AG10803 (cell line): ENCODE results near the gene VEPH1.
A peak's percentile ranks its signal among the peaks of the same experiment; 100 is the strongest.

ENCODE experiments used
- DNase-seq: peaks from one replicate; pipeline ENCODE4 v3.0.0; 2010; ENCODE audit warnings: low read depth
- H3K4me3 ChIP-seq: 2 replicates; pipeline ENCODE4 v1.5.1; 2011; ENCODE audit warnings: mild to moderate bottlenecking, low read length, control low read depth
- TF ChIP-seq, protein P1 (sequence below): conservative IDR thresholded peaks from 2 replicates; pipeline ENCODE4 v1.5.1; 2011; ENCODE audit warnings: mild to moderate bottlenecking, low read length, control low read depth, inconsistent platforms

VEPH1 gene

DNA sequence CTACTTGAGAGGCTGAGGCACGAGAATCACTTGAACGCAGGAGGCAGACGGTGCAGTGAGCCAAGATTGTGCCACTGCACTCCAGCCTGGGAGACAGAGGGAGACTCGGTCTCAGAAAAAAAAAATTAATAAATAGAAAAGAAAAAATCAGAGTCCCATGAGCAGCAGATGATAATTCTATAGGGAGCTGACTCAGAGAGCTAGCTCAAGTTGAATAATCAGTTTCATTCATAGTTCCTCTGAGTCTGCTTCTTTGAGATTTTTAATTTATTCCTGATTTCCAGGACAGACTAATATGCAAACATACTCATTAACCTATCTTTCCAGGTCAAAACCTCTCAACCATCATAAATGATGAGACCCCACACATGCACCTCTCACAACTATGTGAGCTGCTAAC, 121.6 kb downstream of the VEPH1 start:
- TF ChIP-seq, protein P1, sequence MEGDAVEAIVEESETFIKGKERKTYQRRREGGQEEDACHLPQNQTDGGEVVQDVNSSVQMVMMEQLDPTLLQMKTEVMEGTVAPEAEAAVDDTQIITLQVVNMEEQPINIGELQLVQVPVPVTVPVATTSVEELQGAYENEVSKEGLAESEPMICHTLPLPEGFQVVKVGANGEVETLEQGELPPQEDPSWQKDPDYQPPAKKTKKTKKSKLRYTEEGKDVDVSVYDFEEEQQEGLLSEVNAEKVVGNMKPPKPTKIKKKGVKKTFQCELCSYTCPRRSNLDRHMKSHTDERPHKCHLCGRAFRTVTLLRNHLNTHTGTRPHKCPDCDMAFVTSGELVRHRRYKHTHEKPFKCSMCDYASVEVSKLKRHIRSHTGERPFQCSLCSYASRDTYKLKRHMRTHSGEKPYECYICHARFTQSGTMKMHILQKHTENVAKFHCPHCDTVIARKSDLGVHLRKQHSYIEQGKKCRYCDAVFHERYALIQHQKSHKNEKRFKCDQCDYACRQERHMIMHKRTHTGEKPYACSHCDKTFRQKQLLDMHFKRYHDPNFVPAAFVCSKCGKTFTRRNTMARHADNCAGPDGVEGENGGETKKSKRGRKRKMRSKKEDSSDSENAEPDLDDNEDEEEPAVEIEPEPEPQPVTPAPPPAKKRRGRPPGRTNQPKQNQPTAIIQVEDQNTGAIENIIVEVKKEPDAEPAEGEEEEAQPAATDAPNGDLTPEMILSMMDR = no peak
- H3K4me3 ChIP-seq = no peak overlapping the region
- DNase-seq = no peak

DNA sequence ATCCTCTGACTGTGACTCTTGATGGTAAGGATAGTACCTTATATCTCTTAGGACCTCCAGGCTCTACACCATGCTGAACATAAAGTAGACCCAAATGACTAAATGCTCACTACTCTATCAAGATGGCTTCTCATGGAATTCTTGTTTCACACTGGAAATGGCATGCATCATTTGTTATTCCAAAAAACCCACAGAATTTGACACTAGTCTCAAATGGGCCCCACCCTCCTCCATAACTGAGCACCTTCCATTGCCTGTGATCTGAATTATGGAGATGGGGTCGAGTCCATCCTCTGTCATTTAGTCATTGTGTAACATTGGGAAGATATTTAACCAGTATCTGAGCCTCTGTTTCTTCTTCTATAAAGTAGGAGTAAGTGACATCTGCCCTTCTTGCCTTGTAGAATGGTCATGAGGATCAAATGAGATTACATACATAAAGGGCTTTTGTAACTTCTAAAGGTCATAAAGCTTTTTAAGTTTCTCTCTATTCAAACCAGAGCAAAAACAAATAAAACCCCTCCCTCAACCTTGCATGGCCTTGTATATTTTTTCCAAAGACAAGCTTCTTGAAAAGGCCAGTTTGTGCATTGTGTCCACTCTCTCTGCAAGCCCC, 123.6 kb downstream of the VEPH1 start:
- DNase-seq = no peak
- TF ChIP-seq, protein P1 = no peak
- no peak overlapping the region for H3K4me3 ChIP-seq

DNA sequence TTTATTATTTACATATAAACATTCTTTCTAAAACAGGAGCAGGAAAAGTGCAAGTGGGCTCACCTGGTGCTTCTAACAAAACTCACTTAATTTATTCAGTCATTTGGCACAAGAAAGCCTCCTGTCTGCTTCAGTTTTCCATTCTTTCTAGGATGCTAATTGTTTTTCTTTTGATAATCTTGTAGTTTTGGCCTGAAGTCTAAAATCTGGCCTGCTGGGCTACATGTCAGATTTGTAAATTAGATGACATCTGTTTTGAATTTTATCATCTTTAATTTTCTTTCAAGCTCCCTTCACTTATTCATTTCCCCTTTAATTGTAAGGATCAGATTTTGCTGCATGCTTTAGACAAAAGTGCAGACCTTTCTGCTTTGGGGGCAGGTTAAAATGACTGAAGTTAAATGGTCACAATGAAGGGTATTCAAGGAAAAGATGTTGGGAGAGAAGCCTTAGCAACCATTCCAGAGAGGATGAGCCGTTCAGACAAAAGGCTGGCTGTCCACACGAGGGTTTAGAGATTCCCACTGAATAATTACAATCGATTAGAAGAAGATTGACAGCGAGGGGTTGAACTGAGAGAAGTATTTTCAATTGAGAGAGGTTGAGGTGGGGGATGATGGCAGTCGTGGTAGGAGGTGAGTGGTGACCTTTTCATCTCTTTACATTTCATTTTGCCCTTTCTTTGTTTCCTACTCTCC, 126.5 kb downstream of the VEPH1 start:
- H3K4me3 ChIP-seq = no peak overlapping the region
- peak; percentile 33 for DNase-seq
- TF ChIP-seq, protein P1 = no peak

DNA sequence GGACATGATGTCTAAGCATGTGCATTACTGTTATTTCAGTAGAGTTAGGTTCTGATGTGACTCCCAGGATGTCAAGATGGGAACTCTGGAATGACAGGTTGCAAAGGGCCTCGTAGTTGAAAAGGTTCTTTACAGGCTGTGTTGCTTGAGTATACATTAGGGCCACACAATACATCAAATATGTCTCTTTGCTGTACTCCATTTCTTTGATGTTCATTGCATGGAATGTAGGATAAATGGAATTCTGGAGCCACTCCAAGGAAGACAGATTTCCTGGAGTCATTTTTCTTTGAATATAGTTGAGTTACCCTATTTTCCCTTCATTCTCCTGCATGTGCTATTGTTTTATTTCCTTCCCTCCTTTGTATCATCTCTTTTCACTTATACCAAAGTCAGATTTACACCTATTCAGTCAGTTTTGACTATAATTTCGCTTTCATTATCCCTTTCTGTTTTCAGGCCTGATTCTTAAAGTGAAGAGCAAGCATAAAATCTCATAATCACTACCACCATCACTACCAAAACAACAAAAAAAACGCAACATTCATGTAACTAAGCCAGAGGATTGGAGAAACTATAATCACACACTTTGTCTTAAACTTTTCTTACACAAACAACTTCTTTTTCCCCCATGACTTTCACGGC, 127.8 kb downstream of the VEPH1 start:
- no peak overlapping the region for H3K4me3 ChIP-seq
- DNase-seq = no peak
- TF ChIP-seq, protein P1 = no peak

DNA sequence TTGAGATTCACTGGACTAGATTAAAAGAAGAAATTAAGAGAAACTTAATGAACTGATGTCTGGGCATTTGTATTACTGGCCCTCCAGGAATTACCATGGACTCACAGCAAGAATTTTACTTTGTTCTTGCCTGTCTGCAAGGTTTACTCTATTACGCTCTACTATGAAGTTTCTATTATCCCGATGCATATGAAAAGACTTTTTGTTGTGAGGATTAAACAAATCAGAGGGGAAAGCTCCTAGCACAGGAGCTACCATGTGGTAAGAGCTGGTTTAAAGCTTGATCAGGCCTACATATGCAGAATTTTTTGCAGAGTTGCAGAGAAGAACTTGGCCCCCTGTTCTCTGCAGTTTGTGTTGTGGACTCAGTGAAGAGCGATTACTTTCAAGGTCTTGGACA, 128.3 kb downstream of the VEPH1 start:
- TF ChIP-seq, protein P1 = no peak
- no peak overlapping the region for H3K4me3 ChIP-seq
- no peak for DNase-seq

DNA sequence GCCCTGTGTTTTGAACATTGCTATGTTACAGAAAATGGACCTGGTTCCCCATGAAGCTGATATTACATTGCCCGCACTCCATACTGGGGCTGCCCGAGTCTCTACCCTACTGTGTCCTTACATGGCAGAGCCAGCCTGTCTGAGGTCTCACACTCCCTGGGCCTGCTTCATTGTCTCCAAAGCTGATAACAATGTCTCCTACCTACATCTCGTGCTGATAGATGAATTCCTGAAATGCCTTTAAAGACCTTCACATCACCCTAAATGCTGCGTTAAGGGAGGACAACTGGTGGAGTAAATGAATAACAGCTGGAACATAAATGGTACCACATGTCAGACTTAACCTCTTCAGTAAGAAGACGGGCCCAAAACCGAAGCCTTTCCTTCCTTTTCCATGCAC, 129.4 kb downstream of the VEPH1 start:
- H3K4me3 ChIP-seq = no peak overlapping the region
- TF ChIP-seq, protein P1 = no peak
- peak; percentile 86 for DNase-seq

DNA sequence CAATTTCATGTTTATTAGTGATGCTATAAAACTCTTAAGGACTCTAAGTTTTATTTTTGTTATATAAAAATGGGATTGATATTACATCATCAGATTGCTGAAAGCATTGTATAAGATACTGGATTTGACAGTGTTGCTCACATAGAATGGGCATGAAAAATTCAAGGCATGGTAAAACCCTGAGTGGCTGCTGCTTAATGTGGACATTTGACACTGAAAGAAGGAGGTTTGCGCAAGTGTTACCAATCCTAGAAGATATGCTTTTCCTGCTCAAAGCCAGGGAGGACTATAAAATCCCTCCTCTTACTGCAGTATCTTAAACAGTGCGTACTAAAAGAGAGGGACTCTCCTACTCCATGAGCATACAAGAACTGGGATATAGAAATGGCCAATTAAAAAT, 132.3 kb downstream of the VEPH1 start:
- H3K4me3 ChIP-seq = no peak overlapping the region
- TF ChIP-seq, protein P1 = no peak
- DNase-seq = peak; percentile 52
